22Rv1 (cell line): ENCODE data around the gene RFT1.
A peak's percentile ranks its signal among the peaks of the same experiment; 100 is the strongest.

Experiments
- H3K27ac ChIP-seq: fragments of 450-650 bp; 2 replicates; pipeline ENCODE4 v1.5.1; 2017
- CTCF ChIP-seq: fragments of 450-650 bp; IDR thresholded peaks from 2 replicates; pipeline ENCODE4 v1.5.1; 2017; ENCODE audit warnings: mild to moderate bottlenecking
- ZFX ChIP-seq: fragments of 450-650 bp; IDR thresholded peaks from 2 replicates; pipeline ENCODE4 v1.6.1; 2017; ENCODE audit warnings: antibody characterized with exemption, borderline replicate concordance

Gene RFT1

GRCh38 chr3:53109891-53110771 is 20.1 kb downstream of the RFT1 start:
- TF ChIP-seq ZFX (no peak), CTCF (peak; percentile 71)
- H3K27ac ChIP-seq: no peak overlapping the region

GRCh38 chr3:53109190-53109589 is 21.0 kb downstream of the RFT1 start:
- TF ChIP-seq CTCF: no peak
- no peak for TF ChIP-seq ZFX
- H3K27ac ChIP-seq: no peak overlapping the region

- no peak overlapping the region for H3K27ac ChIP-seq
- no peak for TF ChIP-seq ZFX
- TF ChIP-seq CTCF: no peak
These were observed 25.5 kb downstream of the RFT1 start for GRCh38 chr3:53104762-53105161.

GRCh38 chr3:53103397-53104296 is 26.6 kb downstream of the RFT1 start:
- TF ChIP-seq CTCF (no peak), ZFX (no peak)
- no peak overlapping the region for H3K27ac ChIP-seq

- H3K27ac ChIP-seq: no peak overlapping the region
- TF ChIP-seq CTCF: no peak
- no peak for TF ChIP-seq ZFX
These were observed 27.6 kb downstream of the RFT1 start for GRCh38 chr3:53102601-53103147.

DNA sequence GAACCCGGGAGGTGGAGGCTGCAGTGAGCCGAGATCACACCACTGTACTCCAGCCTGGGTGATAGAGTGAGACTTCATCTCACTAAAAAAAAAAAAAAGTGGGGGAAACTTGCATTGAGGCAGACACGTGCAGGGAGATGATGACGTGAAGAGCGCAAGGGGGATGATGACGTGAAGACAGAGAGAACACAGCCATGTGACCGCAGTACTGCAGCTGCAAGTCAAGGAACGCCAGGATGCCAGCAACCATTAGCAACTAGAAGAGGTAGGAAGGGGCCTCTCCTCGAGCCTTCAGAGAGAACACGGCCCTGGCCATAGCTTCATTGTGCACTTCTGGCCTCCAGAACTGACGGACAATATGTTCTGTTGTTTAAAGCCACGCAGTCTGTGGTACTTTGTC is 28.3 kb downstream of the RFT1 start:
- TF ChIP-seq ZFX (no peak), CTCF (no peak)
- H3K27ac ChIP-seq: no peak overlapping the region
